Effector CD4-positive, alpha-beta T cell (primary cell): ENCODE data around the gene ANO9.

Experiments used
- DNase-seq: peaks from one replicate; pipeline ENCODE4 v3.0.0-alpha.2; 2020

Gene ANO9

GRCh38 chr11:380996-381395 lies 60.8 kb downstream of the ANO9 start:
- no peak for DNase-seq

GRCh38 chr11:380491-380890 lies 61.3 kb downstream of the ANO9 start:
- DNase-seq, result no peak

DNA sequence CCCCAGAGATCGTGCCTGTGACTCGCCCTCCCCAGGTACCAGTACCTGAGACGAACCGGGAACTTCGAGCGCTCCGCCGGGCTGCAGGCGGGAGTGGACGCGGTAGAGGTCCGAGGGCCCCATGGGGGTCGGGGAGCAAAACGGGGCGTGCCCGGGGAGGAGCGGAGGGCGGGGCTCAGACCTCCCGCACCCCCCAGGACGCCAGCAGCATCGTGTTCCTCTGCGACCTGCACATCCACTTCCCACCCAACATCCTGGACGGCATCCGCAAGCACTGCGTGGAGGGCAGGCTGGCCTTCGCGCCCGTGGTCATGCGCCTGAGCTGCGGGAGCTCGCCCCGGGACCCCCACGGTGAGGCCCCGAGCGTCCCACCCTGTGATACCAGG lies 61.7 kb downstream of the ANO9 start:
- DNase-seq, result no peak

DNA sequence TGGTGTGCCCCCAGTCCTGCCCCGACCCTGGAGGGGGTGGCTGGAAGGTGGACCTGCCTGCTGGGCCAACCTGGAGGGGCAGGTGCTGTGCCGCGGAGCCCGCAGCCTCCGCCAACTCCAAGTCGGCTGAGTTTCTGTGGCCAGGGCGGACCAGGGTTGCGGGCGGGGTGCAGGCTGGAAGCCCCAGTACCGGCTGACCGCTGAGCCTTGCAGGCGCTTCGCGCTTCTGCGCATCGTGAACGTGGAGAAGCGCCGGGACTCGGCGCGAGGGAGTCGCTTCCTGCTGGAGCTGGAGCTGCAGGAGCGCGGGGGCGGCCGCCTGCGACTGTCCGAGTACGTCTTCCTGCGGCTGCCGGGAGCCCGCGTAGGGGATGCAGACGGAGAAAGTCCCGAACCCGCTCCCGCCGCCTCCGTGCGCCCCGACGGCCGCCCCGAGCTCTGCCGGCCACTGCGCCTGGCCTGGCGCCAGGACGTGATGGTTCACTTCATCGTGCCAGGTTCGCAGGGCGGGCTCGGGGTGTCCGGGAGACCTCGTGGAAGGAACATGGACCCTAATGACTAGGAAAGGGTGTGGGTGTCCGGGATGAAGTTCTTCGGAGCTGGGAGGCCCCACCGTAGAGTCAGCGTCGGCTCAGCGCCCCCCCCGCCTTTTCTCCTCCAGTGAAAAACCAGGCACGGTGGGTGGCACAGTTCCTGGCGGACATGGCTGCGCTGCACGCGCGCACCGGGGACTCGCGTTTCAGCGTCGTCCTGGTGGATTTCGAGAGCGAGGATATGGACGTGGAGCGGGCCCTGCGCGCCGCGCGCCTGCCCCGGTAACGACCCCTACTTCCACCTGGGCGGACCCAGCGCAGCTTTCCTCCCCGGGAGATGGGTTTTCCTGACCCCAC lies 62.4 kb downstream of the ANO9 start:
- no peak for DNase-seq

GRCh38 chr11:377883-378500 lies 63.8 kb downstream of the ANO9 start:
- no peak for DNase-seq

GRCh38 chr11:377174-377865 lies 64.5 kb downstream of the ANO9 start:
- no peak for DNase-seq

- no peak for DNase-seq
These were observed 65.2 kb downstream of the ANO9 start for GRCh38 chr11:376531-377173.

DNA sequence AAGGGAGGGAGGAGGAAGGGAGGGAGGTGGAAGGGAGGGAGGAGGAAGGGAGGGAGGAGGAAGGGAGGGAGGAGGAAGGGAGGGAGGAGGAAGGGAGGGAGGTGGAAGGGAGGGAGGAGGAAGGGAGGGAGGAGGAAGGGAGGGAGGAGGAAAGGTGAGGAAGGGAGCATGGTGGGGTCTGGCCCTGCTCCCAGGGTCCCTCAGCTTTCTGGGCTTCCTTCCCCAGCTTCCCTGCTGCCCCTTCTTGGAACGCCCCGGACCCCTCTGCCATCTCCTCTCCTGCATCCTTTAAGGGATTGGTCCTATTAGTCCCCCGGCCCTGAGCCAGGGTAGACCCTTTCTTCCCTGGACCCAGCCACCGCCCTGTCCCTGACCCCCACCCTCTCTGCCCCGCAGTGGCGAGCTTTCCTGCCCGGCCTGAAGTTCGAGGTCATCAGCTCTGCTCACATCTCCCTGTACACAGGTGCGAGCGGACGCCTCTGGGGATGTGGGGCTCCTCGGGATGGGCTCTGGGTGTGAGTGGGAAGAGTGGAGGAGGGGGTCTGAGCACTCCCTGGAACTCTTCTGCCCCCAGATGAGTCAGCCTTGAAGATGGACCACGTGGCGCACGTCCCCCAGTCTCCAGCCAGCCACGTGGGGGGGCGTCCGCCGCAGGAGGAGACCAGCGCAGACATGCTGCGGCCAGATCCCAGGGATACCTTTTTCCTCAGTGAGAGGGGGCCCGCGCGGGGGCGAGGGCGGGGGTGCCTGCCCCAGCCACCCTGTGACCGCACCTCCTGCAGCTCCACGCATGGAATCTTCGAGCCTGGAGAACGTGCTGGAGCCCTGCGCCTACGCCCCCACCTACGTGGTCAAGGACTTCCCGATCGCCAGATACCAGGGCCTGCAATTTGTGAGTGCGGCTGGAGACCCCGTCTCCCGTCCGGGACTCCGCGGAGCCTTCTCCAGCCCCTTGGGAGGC lies 66.5 kb downstream of the ANO9 start:
- no peak for DNase-seq

- DNase-seq, result no peak
These were observed 67.9 kb downstream of the ANO9 start for GRCh38 chr11:373716-374551.

- DNase-seq, result no peak
These were observed 68.7 kb downstream of the ANO9 start for GRCh38 chr11:372809-373715.

DNA sequence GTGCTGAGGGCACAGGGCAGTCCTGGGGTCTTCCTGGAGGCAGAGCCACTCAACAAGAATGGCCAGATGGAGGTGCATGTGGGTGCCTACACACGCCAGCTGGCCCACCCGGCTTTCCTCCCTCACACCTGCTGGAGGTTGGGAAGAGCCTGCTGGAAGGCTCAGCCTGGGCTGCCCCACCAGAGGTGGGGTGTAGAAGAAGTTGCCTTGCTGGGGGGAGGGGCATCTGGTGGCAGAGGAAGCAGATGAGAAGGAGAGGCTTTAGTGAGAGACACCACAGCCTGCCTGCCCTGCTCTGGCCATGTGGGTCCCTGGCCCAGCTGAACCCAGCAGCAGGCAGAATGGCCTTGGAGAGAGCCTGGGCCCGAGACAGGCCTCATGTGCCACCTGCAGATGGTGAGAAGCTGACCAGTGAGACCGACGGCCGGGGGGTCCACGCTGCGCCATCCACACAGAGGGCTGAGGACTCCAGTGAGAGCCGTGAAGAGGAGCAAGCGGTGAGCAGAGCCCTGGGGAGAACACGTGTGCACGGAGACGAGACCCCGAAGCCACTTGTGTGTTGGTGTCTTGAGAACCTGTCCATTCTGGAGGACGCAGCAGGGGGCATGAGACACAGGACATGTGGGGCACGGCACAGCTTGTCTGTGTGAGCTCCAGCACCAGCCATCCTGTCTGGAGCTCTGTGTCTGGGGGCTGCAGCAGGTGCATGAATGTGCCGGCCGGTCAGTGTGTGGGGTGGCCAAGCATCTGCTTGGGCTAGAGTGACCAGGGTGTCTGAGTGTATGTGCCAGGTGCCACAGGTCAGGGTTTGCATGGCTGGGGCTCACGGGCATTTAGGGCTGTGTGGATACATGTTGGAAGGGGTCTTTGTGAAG lies 69.9 kb downstream of the ANO9 start:
- no peak for DNase-seq

DNA sequence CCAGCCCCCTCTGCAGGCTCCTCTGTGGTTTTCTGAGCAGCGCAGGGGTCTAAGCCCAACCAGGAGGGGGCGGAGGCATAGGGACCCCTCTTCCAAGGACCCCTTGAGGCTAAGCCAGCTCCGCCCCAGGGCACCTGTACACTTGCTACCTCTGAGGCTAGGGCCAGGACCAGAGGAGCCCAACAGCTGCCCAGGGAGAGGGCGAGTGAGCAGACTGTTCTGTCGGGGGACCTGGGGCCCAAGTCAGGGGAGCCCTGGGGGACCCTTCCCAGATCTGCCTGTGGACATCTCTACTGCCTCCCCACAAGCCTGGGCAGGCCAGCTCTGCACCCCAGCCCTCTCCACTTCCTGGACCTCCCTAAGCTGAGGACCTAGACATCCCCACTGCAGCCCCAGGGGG lies 70.8 kb downstream of the ANO9 start:
- DNase-seq, result no peak

- DNase-seq, result no peak
These were observed 71.5 kb downstream of the ANO9 start for GRCh38 chr11:370070-370941.

DNA sequence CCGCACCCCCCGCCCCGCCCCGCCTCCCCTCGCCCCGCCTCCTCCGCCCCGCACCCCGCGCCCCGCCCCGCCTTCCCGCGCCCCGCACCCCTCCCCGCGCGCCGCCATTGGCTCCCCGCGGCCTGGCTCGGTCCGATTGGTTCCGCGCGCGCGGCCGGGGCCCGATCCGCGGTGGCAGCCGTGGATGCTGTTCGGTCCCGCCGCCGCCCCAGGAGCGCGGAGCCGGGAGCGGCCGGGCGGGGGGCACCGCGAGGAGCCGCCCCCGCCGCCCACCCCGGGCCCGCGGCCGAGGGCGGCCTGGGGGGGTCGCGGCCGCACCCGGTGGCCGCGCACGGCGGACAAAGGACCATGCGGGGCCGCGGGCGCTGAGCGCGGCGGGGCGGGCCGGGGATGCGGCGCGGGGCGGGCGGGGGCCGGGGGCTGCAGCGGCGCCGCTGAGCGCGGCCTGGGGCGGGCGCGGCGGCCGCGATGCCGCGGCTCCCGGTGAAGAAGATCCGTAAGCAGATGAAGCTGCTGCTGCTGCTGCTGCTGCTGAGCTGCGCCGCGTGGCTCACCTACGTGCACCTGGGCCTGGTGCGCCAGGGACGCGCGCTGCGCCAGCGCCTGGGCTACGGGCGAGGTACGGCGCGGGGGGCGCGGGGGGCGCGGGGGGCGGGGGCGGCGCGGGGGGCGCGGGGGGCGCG lies 72.3 kb downstream of the ANO9 start, which contains the start of gene B4GALNT4:
B4GALNT4 (plus strand) TSS at position 164 of the 683 bp plus-strand sequence; CDS start at position 469, 305 bp downstream.
- peak; percentile 21 for DNase-seq

- no peak for DNase-seq
These were observed 73.1 kb downstream of the ANO9 start for GRCh38 chr11:368414-369335.

GRCh38 chr11:367956-368413 lies 73.8 kb downstream of the ANO9 start:
- DNase-seq, result no peak
